ENCODE measurements around the gene NOC4L.
A peak's percentile ranks its signal among the peaks of the same experiment; 100 is the strongest.

The NOC4L gene

GRCh38 chr12:132188916-132189325 is 44.7 kb downstream of the NOC4L start:
- H3K23ac ChIP-seq (ENCODE audit: low read length), result no peak overlapping the region
- H3K4me1 ChIP-seq (ENCODE audit: control insufficient read depth, low read depth, low read length), result no peaks in the 10 kb centered on the region
- H3K4ac ChIP-seq (ENCODE audit: low read depth, low read length), result no peak overlapping the region
- H3K9ac ChIP-seq (ENCODE audit: low read length), result peak overlapping the region; percentile 78
- peak overlapping the region; percentile 45 for H3K4me3 ChIP-seq (ENCODE audit: low read length)
- H2AK5ac ChIP-seq (ENCODE audit: low read length), result no peak overlapping the region
- no peak overlapping the region for H3K27ac ChIP-seq (ENCODE audit: low read depth, low read length)
- no peak overlapping the region for H2BK120ac ChIP-seq (ENCODE audit: low read depth, low read length)
- no CpG with 5 or more reads among the region's 20 CpGs for WGBS (ENCODE audit: extremely low coverage, insufficient coverage, low lambda C conversion rate)
- peak overlapping the region; percentile 93 for H3K4me2 ChIP-seq (ENCODE audit: low read length)
- no peaks in the 10 kb centered on the region for H3K79me2 ChIP-seq (ENCODE audit: control insufficient read depth, insufficient read depth, low read length)
- DNase-seq, result no peak
- H4K8ac ChIP-seq (ENCODE audit: low read depth, low read length), result no peak overlapping the region
- peak overlapping the region; percentile 89 for H3K56ac ChIP-seq (ENCODE audit: low read length)
- no peak overlapping the region for H2BK5ac ChIP-seq (ENCODE audit: low read length)
- H3K18ac ChIP-seq (ENCODE audit: low read length), result no peak overlapping the region
- no peaks in the 10 kb centered on the region for H3K36me3 ChIP-seq (ENCODE audit: control insufficient read depth, insufficient read depth, low read length)
- H3K79me1 ChIP-seq (ENCODE audit: low read length), result no peaks in the 10 kb centered on the region
- no peak overlapping the region for H4K5ac ChIP-seq (ENCODE audit: low read length)
- H2BK15ac ChIP-seq (replicated peaks; ENCODE audit: low read depth), result no peak overlapping the region
- H3K27me3 ChIP-seq (ENCODE audit: insufficient read depth, low read length, poor library complexity), result no peaks in the 10 kb centered on the region

GRCh38 chr12:132189378-132190011 is 45.2 kb downstream of the NOC4L start:
- Histone ChIP-seq H3K4me1 (ENCODE audit: control insufficient read depth, low read depth, low read length) (no peaks in the 10 kb centered on the region), H3K79me1 (ENCODE audit: low read length) (no peaks in the 10 kb centered on the region), H3K4me2 (ENCODE audit: low read length) (peak overlapping the region; percentile 93), H4K5ac (ENCODE audit: low read length) (no peak overlapping the region), H3K4me3 (ENCODE audit: low read length) (peak overlapping the region; percentile 45), H3K18ac (ENCODE audit: low read length) (no peak overlapping the region), H3K36me3 (ENCODE audit: control insufficient read depth, insufficient read depth, low read length) (no peaks in the 10 kb centered on the region), H3K27me3 (ENCODE audit: insufficient read depth, low read length, poor library complexity) (no peaks in the 10 kb centered on the region), H4K8ac (ENCODE audit: low read depth, low read length) (no peak overlapping the region), H3K9ac (ENCODE audit: low read length) (peak overlapping the region; percentile 78), H2BK120ac (ENCODE audit: low read depth, low read length) (no peak overlapping the region), H3K23ac (ENCODE audit: low read length) (peak overlapping the region; percentile 100), H3K56ac (ENCODE audit: low read length) (peak overlapping the region; percentile 89), H3K27ac (ENCODE audit: low read depth, low read length) (no peak overlapping the region), H2BK15ac (replicated peaks; ENCODE audit: low read depth) (no peak overlapping the region), H2AK5ac (ENCODE audit: low read length) (no peak overlapping the region), H3K4ac (ENCODE audit: low read depth, low read length) (no peak overlapping the region), H3K79me2 (ENCODE audit: control insufficient read depth, insufficient read depth, low read length) (no peaks in the 10 kb centered on the region), H2BK5ac (ENCODE audit: low read length) (no peak overlapping the region)
- no CpG with 5 or more reads among the region's 69 CpGs for WGBS (ENCODE audit: extremely low coverage, insufficient coverage, low lambda C conversion rate)
- peak; percentile 73 for DNase-seq

GRCh38 chr12:132190012-132190755 is 45.9 kb downstream of the NOC4L start:
- Histone ChIP-seq H3K27ac (ENCODE audit: low read depth, low read length) (no peak overlapping the region), H2BK5ac (ENCODE audit: low read length) (no peak overlapping the region), H3K18ac (ENCODE audit: low read length) (no peak overlapping the region), H3K9ac (ENCODE audit: low read length) (peak overlapping the region; percentile 64), H4K8ac (ENCODE audit: low read depth, low read length) (no peak overlapping the region), H2AK5ac (ENCODE audit: low read length) (no peak overlapping the region), H3K56ac (ENCODE audit: low read length) (peak overlapping the region; percentile 49), H3K79me2 (ENCODE audit: control insufficient read depth, insufficient read depth, low read length) (no peaks in the 10 kb centered on the region), H2BK120ac (ENCODE audit: low read depth, low read length) (no peak overlapping the region), H3K4ac (ENCODE audit: low read depth, low read length) (no peak overlapping the region), H3K4me1 (ENCODE audit: control insufficient read depth, low read depth, low read length) (no peaks in the 10 kb centered on the region), H3K79me1 (ENCODE audit: low read length) (no peaks in the 10 kb centered on the region), H4K5ac (ENCODE audit: low read length) (no peak overlapping the region), H3K36me3 (ENCODE audit: control insufficient read depth, insufficient read depth, low read length) (no peaks in the 10 kb centered on the region), H3K4me2 (ENCODE audit: low read length) (peak overlapping the region; percentile 93), H3K23ac (ENCODE audit: low read length) (no peak overlapping the region), H3K4me3 (ENCODE audit: low read length) (peak overlapping the region; percentile 29), H3K27me3 (ENCODE audit: insufficient read depth, low read length, poor library complexity) (no peaks in the 10 kb centered on the region), H2BK15ac (replicated peaks; ENCODE audit: low read depth) (no peak overlapping the region)
- no CpG with 5 or more reads among the region's 59 CpGs for WGBS (ENCODE audit: extremely low coverage, insufficient coverage, low lambda C conversion rate)
- DNase-seq, result no peak

DNA sequence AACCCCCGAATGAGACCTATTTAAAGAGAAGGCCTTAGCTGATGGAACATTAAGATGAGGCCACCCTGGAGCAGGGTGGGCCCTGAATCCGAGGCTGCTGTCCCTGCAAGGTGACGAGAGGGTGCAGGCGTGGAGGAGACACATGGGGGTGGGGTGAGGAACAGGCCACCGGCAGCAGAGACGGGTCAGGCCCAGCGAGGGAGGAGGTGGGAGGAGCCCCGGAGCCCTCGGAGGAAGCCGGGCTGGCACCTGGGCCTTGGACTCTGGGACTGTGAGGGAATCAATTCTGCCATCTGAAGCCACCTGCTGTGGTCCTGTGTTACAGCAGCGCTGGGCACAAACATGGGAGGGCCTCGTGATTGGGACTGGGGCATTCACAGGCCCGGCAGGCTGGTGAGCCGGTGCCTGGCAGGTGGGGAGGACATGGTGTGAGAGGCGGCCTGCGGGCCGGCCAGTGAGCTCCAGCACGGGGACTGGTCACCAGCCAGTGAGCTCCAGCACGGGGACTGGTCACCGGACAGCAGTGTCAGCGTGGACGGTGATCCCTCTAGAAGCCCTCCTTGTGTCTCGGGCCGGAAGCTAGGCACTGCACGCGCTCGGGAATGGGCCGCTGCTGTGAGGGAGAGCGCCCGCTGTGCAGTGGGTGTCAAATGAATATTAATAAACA is 46.7 kb downstream of the NOC4L start:
- no peak overlapping the region for H4K8ac ChIP-seq (ENCODE audit: low read depth, low read length)
- H3K27me3 ChIP-seq (ENCODE audit: insufficient read depth, low read length, poor library complexity), result no peaks in the 10 kb centered on the region
- no peaks in the 10 kb centered on the region for H3K79me1 ChIP-seq (ENCODE audit: low read length)
- H3K4ac ChIP-seq (ENCODE audit: low read depth, low read length), result no peak overlapping the region
- H3K27ac ChIP-seq (ENCODE audit: low read depth, low read length), result no peak overlapping the region
- H3K4me3 ChIP-seq (ENCODE audit: low read length), result no peak overlapping the region
- no peak overlapping the region for H3K56ac ChIP-seq (ENCODE audit: low read length)
- no peak overlapping the region for H3K9ac ChIP-seq (ENCODE audit: low read length)
- WGBS (ENCODE audit: extremely low coverage, insufficient coverage, low lambda C conversion rate), result no CpG with 5 or more reads among the region's 30 CpGs
- no peak overlapping the region for H2AK5ac ChIP-seq (ENCODE audit: low read length)
- H3K4me2 ChIP-seq (ENCODE audit: low read length), result no peak overlapping the region
- no peak overlapping the region for H2BK15ac ChIP-seq (replicated peaks; ENCODE audit: low read depth)
- H3K23ac ChIP-seq (ENCODE audit: low read length), result no peak overlapping the region
- H4K5ac ChIP-seq (ENCODE audit: low read length), result no peak overlapping the region
- no peaks in the 10 kb centered on the region for H3K36me3 ChIP-seq (ENCODE audit: control insufficient read depth, insufficient read depth, low read length)
- no peak overlapping the region for H3K18ac ChIP-seq (ENCODE audit: low read length)
- no peak for DNase-seq
- no peak overlapping the region for H2BK120ac ChIP-seq (ENCODE audit: low read depth, low read length)
- no peaks in the 10 kb centered on the region for H3K4me1 ChIP-seq (ENCODE audit: control insufficient read depth, low read depth, low read length)
- no peaks in the 10 kb centered on the region for H3K79me2 ChIP-seq (ENCODE audit: control insufficient read depth, insufficient read depth, low read length)
- H2BK5ac ChIP-seq (ENCODE audit: low read length), result no peak overlapping the region

DNA sequence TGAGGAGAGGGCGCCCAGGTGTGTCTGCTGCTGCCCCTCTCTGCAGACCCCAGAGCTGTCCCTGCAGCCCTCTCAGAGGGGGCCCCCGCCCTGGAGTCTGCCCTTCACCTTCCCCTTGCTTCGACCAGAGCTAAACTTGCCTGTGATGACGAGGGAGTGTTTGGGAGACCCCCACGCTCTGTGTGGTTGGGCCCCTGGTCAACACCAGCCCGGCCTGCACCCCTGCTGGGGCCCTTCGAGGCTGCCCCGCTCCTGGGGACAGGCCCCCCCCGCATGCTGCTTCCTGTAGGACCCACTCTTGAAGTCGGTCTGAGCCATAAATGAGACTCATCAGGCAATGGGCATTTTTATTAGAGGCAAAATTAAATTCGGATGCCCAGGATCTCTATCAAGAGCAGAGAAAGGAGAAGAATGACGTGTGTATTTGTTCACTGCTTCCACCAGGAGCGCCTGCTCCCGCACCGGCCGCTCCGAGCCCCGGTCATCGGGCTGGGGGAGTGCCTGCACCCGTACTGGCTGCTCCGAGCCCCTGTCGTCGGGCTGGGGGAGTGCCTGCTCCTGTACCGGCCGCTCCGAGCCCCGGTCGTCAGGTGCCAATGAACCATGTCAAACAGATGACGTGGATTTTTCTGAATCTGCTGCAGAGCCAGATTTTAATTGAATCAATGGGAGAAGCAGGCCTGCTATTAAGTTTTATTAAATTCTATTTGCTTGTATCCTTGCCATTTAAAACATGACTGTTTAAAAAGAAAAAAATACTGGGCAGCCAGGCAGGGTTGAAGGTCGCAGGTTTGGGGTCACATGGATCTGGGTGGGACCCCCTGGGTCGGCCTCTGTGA is 47.7 kb downstream of the NOC4L start:
- no peak overlapping the region for H2AK5ac ChIP-seq (ENCODE audit: low read length)
- no peaks in the 10 kb centered on the region for H3K36me3 ChIP-seq (ENCODE audit: control insufficient read depth, insufficient read depth, low read length)
- H3K27ac ChIP-seq (ENCODE audit: low read depth, low read length), result no peak overlapping the region
- H3K79me1 ChIP-seq (ENCODE audit: low read length), result no peaks in the 10 kb centered on the region
- no peaks in the 10 kb centered on the region for H3K27me3 ChIP-seq (ENCODE audit: insufficient read depth, low read length, poor library complexity)
- WGBS (ENCODE audit: extremely low coverage, insufficient coverage, low lambda C conversion rate), result no CpG with 5 or more reads among the region's 31 CpGs
- H3K23ac ChIP-seq (ENCODE audit: low read length), result no peak overlapping the region
- no peak overlapping the region for H3K4me2 ChIP-seq (ENCODE audit: low read length)
- no peaks in the 10 kb centered on the region for H3K79me2 ChIP-seq (ENCODE audit: control insufficient read depth, insufficient read depth, low read length)
- DNase-seq, result no peak
- no peak overlapping the region for H4K8ac ChIP-seq (ENCODE audit: low read depth, low read length)
- H4K5ac ChIP-seq (ENCODE audit: low read length), result no peak overlapping the region
- H3K4me1 ChIP-seq (ENCODE audit: control insufficient read depth, low read depth, low read length), result no peaks in the 10 kb centered on the region
- H3K4me3 ChIP-seq (ENCODE audit: low read length), result no peak overlapping the region
- H3K4ac ChIP-seq (ENCODE audit: low read depth, low read length), result no peak overlapping the region
- H3K9ac ChIP-seq (ENCODE audit: low read length), result no peak overlapping the region
- H3K56ac ChIP-seq (ENCODE audit: low read length), result no peak overlapping the region
- H2BK5ac ChIP-seq (ENCODE audit: low read length), result no peak overlapping the region
- no peak overlapping the region for H2BK15ac ChIP-seq (replicated peaks; ENCODE audit: low read depth)
- H3K18ac ChIP-seq (ENCODE audit: low read length), result no peak overlapping the region
- no peak overlapping the region for H2BK120ac ChIP-seq (ENCODE audit: low read depth, low read length)
